Loucy (cell line): Measurements from ENCODE around the gene ISX.

Experiments
- CTCF ChIP-seq: fragments of 200-600 bp; sonication (generic); conservative IDR thresholded peaks from 2 replicates; pipeline ENCODE4 v1.5.1; 2014; ENCODE audit warnings: mild to moderate bottlenecking, antibody characterized with exemption, low read length
- EZH2phosphoT487 ChIP-seq: fragments of 200-600 bp; IDR thresholded peaks from 2 replicates; pipeline ENCODE4 v1.6.1; 2018; ENCODE audit warnings: antibody characterized with exemption, mild to moderate bottlenecking, moderate library complexity, borderline replicate concordance

- TF ChIP-seq CTCF (no peak), EZH2phosphoT487 (no peak)
Observed at GRCh38 chr22:35103761-35104160, 37.8 kb downstream of the ISX start.
